Small intestine (tissue), 7 donors: Measurements from ENCODE around the gene USF1. TPM values are rescaled to one million over a fixed set of nuclear protein-coding genes. Genes with fewer than 3 reads are reported as not detected.
"Not testable (repeated sequence)": the region's sequence is repeated elsewhere in the genome, so short reads cannot be mapped to it uniquely, and the experiment has no call there.

ENCODE experiments used
- DNase-seq, 2 donors: peaks; one replicate each; pipeline versions ENCODE4 v3.0.0 to v3.0.0-alpha.2; 2013
- FAIRE-seq: peaks from 2 replicates; lab custom pipeline; 2012; peaks lifted over from hg19 to GRCh38; lab: Jason Lieb, UNC
- H3K27ac ChIP-seq, 3 donors: one replicate each; pipeline ENCODE4 v1.5.1; 2013; ENCODE audit warnings: low read length in 2 of 3, mild to moderate bottlenecking in 2 of 3, control low read depth in 1 of 3, inconsistent platforms in 1 of 3, low read depth in 1 of 3, moderate library complexity in 1 of 3
- H3K27me3 ChIP-seq, 3 donors: one replicate each; pipeline ENCODE4 v1.6.1; 2013; ENCODE audit warnings: low read length in 3 of 3, inconsistent platforms in 1 of 3; ENCODE audit not compliant: control insufficient read depth in 3 of 3, insufficient read depth in 3 of 3
- H3K36me3 ChIP-seq, 3 donors: one replicate each; pipeline ENCODE4 v1.6.1; 2013; ENCODE audit warnings: low read length in 3 of 3, inconsistent platforms in 1 of 3, low read depth in 1 of 3, mild to moderate bottlenecking in 1 of 3, moderate library complexity in 1 of 3; ENCODE audit not compliant: control insufficient read depth in 3 of 3, insufficient read depth in 2 of 3
- H3K4me1 ChIP-seq, 3 donors: one replicate each; pipeline ENCODE4 v1.6.1; 2013; ENCODE audit warnings: low read length in 2 of 3, inconsistent platforms in 1 of 3, low read depth in 1 of 3, mild to moderate bottlenecking in 1 of 3, moderate library complexity in 1 of 3; ENCODE audit not compliant: control insufficient read depth in 3 of 3, insufficient read depth in 2 of 3
- H3K4me3 ChIP-seq, 3 donors: one replicate each; pipeline ENCODE4 v1.5.1; 2013; ENCODE audit warnings: low read length in 3 of 3, control low read depth in 1 of 3, inconsistent platforms in 1 of 3, low read depth in 1 of 3, mild to moderate bottlenecking in 1 of 3, moderate library complexity in 1 of 3
- H3K9me3 ChIP-seq, 2 donors: one replicate each; pipeline ENCODE4 v1.6.1; 2013; ENCODE audit warnings: low read depth in 1 of 2, low read length in 1 of 2; ENCODE audit not compliant: control insufficient read depth in 2 of 2, insufficient read depth in 1 of 2
- WGBS, 3 donors: extraction: QIAGEN DNeasy Blood & Tissue Kit; methylation state at CpG; one replicate each; pipeline ENCODE4 v1.1.7; 2013; 5-methylcytosine and 5-hydroxymethylcytosine counted together
- polyA plus RNA-seq, 4 donors: library from polyadenylated mRNA; stranded (reverse) in 3 of 4; unstranded in 1 of 4; fragments of 200-250 nt in 3 of 4; fragments of 120-200 nt in 1 of 4; gene quantifications; one replicate each; pipeline versions ENCODE4 v1.2.1 to v1.2.3, GENCODE V29; 2013
- donor health status: healthy with polysubstance abuse.
- donor health status: control.
- donor health status: control.
- donor health status: Bipolar disorder and iron deficiency.
- donor health status: healthy.

The USF1 gene
- polyA plus RNA-seq, 4 donors: 48.2 to 123 (median 84.8) TPM

GRCh38 chr1:161026954-161027353 is 18.8 kb downstream of the USF1 start:
- not testable (repeated sequence) for H3K36me3 ChIP-seq, H3K4me1 ChIP-seq, H3K9me3 ChIP-seq, H3K27ac ChIP-seq, FAIRE-seq, H3K4me3 ChIP-seq, H3K27me3 ChIP-seq, DNase-seq
- 24 to 43% (median 29%) methylated on average over 1 of the region's 1 CpG for WGBS, 3 donors

- WGBS, 3 donors: 82 to 88% (median 84%) methylated on average over 12 of the region's 12 CpGs
- H3K4me1 ChIP-seq: peaks cover 0 to 19% (median 6%) of the 10 kb centered on the region in 3 donors
- not testable (repeated sequence) for H3K36me3 ChIP-seq, H3K27ac ChIP-seq, H3K27me3 ChIP-seq, DNase-seq, H3K4me3 ChIP-seq, FAIRE-seq, H3K9me3 ChIP-seq
Measured at GRCh38 chr1:161022432-161022831, 23.3 kb downstream of the USF1 start.

- H3K9me3 ChIP-seq: no peaks in the 10 kb centered on the region
- peaks cover 0 to 3% (median 0%) of the 10 kb centered on the region in 3 donors for H3K36me3 ChIP-seq
- no peak for FAIRE-seq
- H3K4me1 ChIP-seq: peaks cover 0 to 19% (median 6%) of the 10 kb centered on the region in 3 donors
- H3K27me3 ChIP-seq: peaks cover 0 to 3% (median 0%) of the 10 kb centered on the region in 3 donors
- H3K27ac ChIP-seq: peak overlapping the region; percentile 85 to 98 (median 87)
- DNase-seq: no peak
- WGBS, 3 donors: 67 to 80% (median 73%) methylated on average over 2 of the region's 2 CpGs
- H3K4me3 ChIP-seq: peak overlapping the region in 2 of 3 donors; percentile 61 to 63
Measured at GRCh38 chr1:161021970-161022353, 23.8 kb downstream of the USF1 start.

- H3K4me1 ChIP-seq: peaks cover 0 to 22% (median 6%) of the 10 kb centered on the region in 3 donors
- DNase-seq (peak; percentile 98 to 99), FAIRE-seq (no peak)
- peak overlapping the region; percentile 87 to 98 (median 93) for H3K27ac ChIP-seq
- peaks cover 0 to 3% (median 0%) of the 10 kb centered on the region in 3 donors for H3K27me3 ChIP-seq
- H3K4me3 ChIP-seq: peak overlapping the region; percentile 61 to 63 (median 63)
- peaks cover 0 to 3% (median 0%) of the 10 kb centered on the region in 3 donors for H3K36me3 ChIP-seq
- WGBS, 3 donors: 12% methylated on average over 33 to 34 of the region's 34 CpGs
- no peaks in the 10 kb centered on the region for H3K9me3 ChIP-seq
Measured at GRCh38 chr1:161021165-161021969, 24.4 kb downstream of the USF1 start.

GRCh38 chr1:161020509-161021164 is 25.1 kb downstream of the USF1 start, which contains the start of gene F11R:
F11R (minus strand) TSS chr1:161021152; CDS start chr1:161021073, 79 bp downstream.
- Histone ChIP-seq H3K36me3 (peaks cover 0 to 5% (median 0%) of the 10 kb centered on the region in 3 donors), H3K4me1 (peaks cover 0 to 29% (median 6%) of the 10 kb centered on the region in 3 donors), H3K4me3 (peak within 1 kb of the TSS; percentile 61 to 63 (median 63)), H3K27ac (peak within 1 kb of the TSS; percentile 87 to 98 (median 93)), H3K27me3 (peaks cover 0 to 3% (median 0%) of the 10 kb centered on the region in 3 donors), H3K9me3 (no peaks in the 10 kb centered on the region)
- FAIRE-seq: no peak
- DNase-seq: peak; percentile 75 to 87
- WGBS, 3 donors: 1% methylated on average over 32 to 36 of the region's 36 CpGs

- DNase-seq: peak in 1 of 2 donors; percentile 68
Measured at GRCh38 chr1:161019751-161020495, 25.9 kb downstream of the USF1 start.

GRCh38 chr1:161019111-161019660 is 26.6 kb downstream of the USF1 start:
- DNase-seq, H3K9me3 ChIP-seq, FAIRE-seq, H3K36me3 ChIP-seq, H3K27me3 ChIP-seq: not testable (repeated sequence)
- 68 to 79% (median 75%) methylated on average over 15 of the region's 15 CpGs for WGBS, 3 donors
- peak overlapping the region in 2 of 3 donors; percentile 61 to 63 for H3K4me3 ChIP-seq
- peak overlapping the region; percentile 46 to 93 (median 87) for H3K27ac ChIP-seq
- peaks cover 0 to 41% (median 6%) of the 10 kb centered on the region in 3 donors for H3K4me1 ChIP-seq

More at GRCh38 chr1:161019751-161020495, 25.9 kb downstream of the USF1 start:
- H3K9me3 ChIP-seq: no peaks in the 10 kb centered on the region
- H3K27me3 ChIP-seq: peaks cover 0 to 3% (median 0%) of the 10 kb centered on the region in 3 donors
- no peak for FAIRE-seq
- peak overlapping the region; percentile 61 to 63 (median 63) for H3K4me3 ChIP-seq
- H3K4me1 ChIP-seq: peaks cover 0 to 34% (median 6%) of the 10 kb centered on the region in 3 donors
- peak overlapping the region; percentile 87 to 98 (median 93) for H3K27ac ChIP-seq
- peaks cover 0 to 5% (median 0%) of the 10 kb centered on the region in 3 donors for H3K36me3 ChIP-seq
- WGBS, 3 donors: 7 to 15% (median 13%) methylated on average over 10 of the region's 10 CpGs
